A673 (cell line): Measurements from ENCODE around the gene ENTHD1.

Source experiments
- EZH2 ChIP-seq: fragments of 200-600 bp; sonication (generic); IDR thresholded peaks from 2 replicates; pipeline ENCODE4 v1.6.1; 2017; ENCODE audit warnings: borderline replicate concordance, low read depth, mild to moderate bottlenecking, mixed read lengths, antibody characterized with exemption, low read length; ENCODE audit not compliant: poor library complexity, severe bottlenecking
- TF ChIP-seq, protein P1 (sequence below): fragments of 300-800, 200-600 bp; sonication (generic); conservative IDR thresholded peaks from 2 replicates; pipeline ENCODE4 v1.5.1; 2017; ENCODE audit warnings: low read depth, mild to moderate bottlenecking, antibody characterized with exemption, low read length, moderate library complexity, mixed read lengths

DNA sequence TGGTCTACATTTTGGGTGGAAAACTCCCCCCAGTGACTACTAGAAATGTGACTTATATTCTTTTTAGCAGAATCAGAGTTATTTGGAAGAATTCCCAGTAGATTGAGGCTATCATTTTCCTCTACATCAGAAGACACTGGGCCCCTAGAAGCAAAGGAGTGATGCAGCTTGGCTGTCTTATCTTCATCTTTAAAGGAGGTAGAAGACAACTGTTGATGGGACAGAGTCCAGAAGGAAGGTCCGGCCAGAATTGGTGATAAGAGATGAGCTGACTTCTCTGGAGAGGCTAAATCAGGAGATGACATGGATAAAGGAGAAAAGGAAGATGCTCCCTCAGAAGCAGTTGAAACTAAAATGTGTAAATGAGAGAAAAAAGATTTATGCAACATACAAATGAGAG lies 149.6 kb downstream of the ENTHD1 start:
- TF ChIP-seq, protein P1, sequence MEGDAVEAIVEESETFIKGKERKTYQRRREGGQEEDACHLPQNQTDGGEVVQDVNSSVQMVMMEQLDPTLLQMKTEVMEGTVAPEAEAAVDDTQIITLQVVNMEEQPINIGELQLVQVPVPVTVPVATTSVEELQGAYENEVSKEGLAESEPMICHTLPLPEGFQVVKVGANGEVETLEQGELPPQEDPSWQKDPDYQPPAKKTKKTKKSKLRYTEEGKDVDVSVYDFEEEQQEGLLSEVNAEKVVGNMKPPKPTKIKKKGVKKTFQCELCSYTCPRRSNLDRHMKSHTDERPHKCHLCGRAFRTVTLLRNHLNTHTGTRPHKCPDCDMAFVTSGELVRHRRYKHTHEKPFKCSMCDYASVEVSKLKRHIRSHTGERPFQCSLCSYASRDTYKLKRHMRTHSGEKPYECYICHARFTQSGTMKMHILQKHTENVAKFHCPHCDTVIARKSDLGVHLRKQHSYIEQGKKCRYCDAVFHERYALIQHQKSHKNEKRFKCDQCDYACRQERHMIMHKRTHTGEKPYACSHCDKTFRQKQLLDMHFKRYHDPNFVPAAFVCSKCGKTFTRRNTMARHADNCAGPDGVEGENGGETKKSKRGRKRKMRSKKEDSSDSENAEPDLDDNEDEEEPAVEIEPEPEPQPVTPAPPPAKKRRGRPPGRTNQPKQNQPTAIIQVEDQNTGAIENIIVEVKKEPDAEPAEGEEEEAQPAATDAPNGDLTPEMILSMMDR = no peak
- no peak for TF ChIP-seq EZH2
